Measurements from ENCODE around the gene DOCK1. TPM values are rescaled to one million over a fixed set of nuclear protein-coding genes. Genes with fewer than 3 reads are reported as not detected.

DOCK1 gene
- total RNA-seq, 2 donors from 2014 or later, result 72.4 to 89.3 TPM

- Histone ChIP-seq H3K27me3 (ENCODE audit: control insufficient read depth, insufficient read depth, low read length, poor library complexity, severe bottlenecking) (no peaks in the 10 kb centered on the region), H3K4me3 (ENCODE audit: low read length) (no peak overlapping the region), H3K9me3 (ENCODE audit: control insufficient read depth, low read length) (no peaks in the 10 kb centered on the region), H3K4me1 (ENCODE audit: control insufficient read depth, insufficient read depth, low read length) (no peaks in the 10 kb centered on the region), H3K36me3 (ENCODE audit: control insufficient read depth, insufficient read depth, low read length) (no peaks in the 10 kb centered on the region), H3K27ac (ENCODE audit: low read depth, low read length) (no peak overlapping the region), H3K9ac (ENCODE audit: extremely low read depth, low read length, poor library complexity, severe bottlenecking) (no peak overlapping the region)
- Mint-ChIP-seq H3K27ac (no peak overlapping the region), H3K27me3 (ENCODE audit: insufficient read depth) (no peaks in the 10 kb centered on the region), H3K9me3 (no peaks in the 10 kb centered on the region), H3K4me3 (no peak overlapping the region), H3K36me3 (ENCODE audit: low read depth) (no peaks in the 10 kb centered on the region), H3K4me1 (no peaks in the 10 kb centered on the region)
- no peak for TF ChIP-seq CTCF (conservative IDR thresholded peaks at IDR 0.05)
- 92 to 96% methylated on average over 4 to 5 of the region's 5 CpGs for WGBS, 2 experiments (ENCODE audit: insufficient coverage in 1 of 2, insufficient read length in 1 of 2)
- no peak for DNase-seq
Observed at GRCh38 chr10:127315888-127316287, 410.7 kb downstream of the DOCK1 start.

GRCh38 chr10:127318396-127318795, 413.2 kb downstream of the DOCK1 start:
- Mint-ChIP-seq H3K27me3 (ENCODE audit: insufficient read depth) (no peaks in the 10 kb centered on the region), H3K36me3 (ENCODE audit: low read depth) (no peaks in the 10 kb centered on the region), H3K27ac (no peak overlapping the region), H3K4me3 (no peak overlapping the region), H3K9me3 (no peaks in the 10 kb centered on the region), H3K4me1 (no peaks in the 10 kb centered on the region)
- H3K27me3 ChIP-seq (ENCODE audit: control insufficient read depth, insufficient read depth, low read length, poor library complexity, severe bottlenecking), result no peaks in the 10 kb centered on the region
- WGBS, 2 experiments (ENCODE audit: insufficient coverage in 1 of 2, insufficient read length in 1 of 2), result 87 to 94% methylated on average over 3 to 6 of the region's 6 CpGs
- no peak overlapping the region for H3K9ac ChIP-seq (ENCODE audit: extremely low read depth, low read length, poor library complexity, severe bottlenecking)
- H3K27ac ChIP-seq (ENCODE audit: low read depth, low read length), result no peak overlapping the region
- no peaks in the 10 kb centered on the region for H3K4me1 ChIP-seq (ENCODE audit: control insufficient read depth, insufficient read depth, low read length)
- H3K4me3 ChIP-seq (ENCODE audit: low read length), result no peak overlapping the region
- DNase-seq, result no peak
- no peaks in the 10 kb centered on the region for H3K9me3 ChIP-seq (ENCODE audit: control insufficient read depth, low read length)
- H3K36me3 ChIP-seq (ENCODE audit: control insufficient read depth, insufficient read depth, low read length), result no peaks in the 10 kb centered on the region
- no peak for TF ChIP-seq CTCF (conservative IDR thresholded peaks at IDR 0.05)

- no peaks in the 10 kb centered on the region for H3K4me1 ChIP-seq (ENCODE audit: control insufficient read depth, insufficient read depth, low read length)
- Mint-ChIP-seq H3K4me1 (no peaks in the 10 kb centered on the region), H3K9me3 (no peaks in the 10 kb centered on the region), H3K36me3 (ENCODE audit: low read depth) (no peaks in the 10 kb centered on the region), H3K27me3 (ENCODE audit: insufficient read depth) (no peaks in the 10 kb centered on the region), H3K4me3 (no peak overlapping the region), H3K27ac (no peak overlapping the region)
- WGBS, 2 experiments (ENCODE audit: insufficient coverage in 1 of 2, insufficient read length in 1 of 2), result 92 to 96% methylated on average over 7 to 9 of the region's 9 CpGs
- no peaks in the 10 kb centered on the region for H3K27me3 ChIP-seq (ENCODE audit: control insufficient read depth, insufficient read depth, low read length, poor library complexity, severe bottlenecking)
- DNase-seq, result no peak
- no peak overlapping the region for H3K4me3 ChIP-seq (ENCODE audit: low read length)
- no peaks in the 10 kb centered on the region for H3K9me3 ChIP-seq (ENCODE audit: control insufficient read depth, low read length)
- no peak overlapping the region for H3K27ac ChIP-seq (ENCODE audit: low read depth, low read length)
- H3K36me3 ChIP-seq (ENCODE audit: control insufficient read depth, insufficient read depth, low read length), result no peaks in the 10 kb centered on the region
- no peak overlapping the region for H3K9ac ChIP-seq (ENCODE audit: extremely low read depth, low read length, poor library complexity, severe bottlenecking)
- TF ChIP-seq CTCF (conservative IDR thresholded peaks at IDR 0.05), result no peak
Observed at GRCh38 chr10:127319271-127319670, 414.0 kb downstream of the DOCK1 start.

Measured in endodermal cell (in vitro differentiated cells).